Putamen (tissue), 1 donor: ENCODE results near the gene OR51A7.
"Not testable (repeated sequence)": the region's sequence is repeated elsewhere in the genome, so short reads cannot be mapped to it uniquely, and the experiment has no call there.

ENCODE experiments used
- DNase-seq: peaks from one replicate; pipeline ENCODE4 v3.0.0-alpha.2; 2016; ENCODE audit warnings: low spot score

The OR51A7 gene

GRCh38 chr11:4955613-4956012, 52.0 kb downstream of the OR51A7 start, which contains the start of gene OR51A2:
TSS of gene OR51A2 (minus strand) at chr11:4955713. CDS start at chr11:4955713, 0 bp downstream.
- not testable (repeated sequence) for DNase-seq

- no peak for DNase-seq
Measured at GRCh38 chr11:4957396-4957795, 53.8 kb downstream of the OR51A7 start.
